H7 (cell line): ENCODE measurements around the gene RGL1. TPM values are rescaled to one million over a fixed set of nuclear protein-coding genes. Genes with fewer than 3 reads are reported as not detected.

Source experiments
- DNase-seq: peaks from one replicate; pipeline ENCODE4 v3.0.0; 2012
- H3K27me3 ChIP-seq: 2 replicates; pipeline ENCODE4 v1.6.0; 2011; ENCODE audit warnings: mild to moderate bottlenecking, low read length; ENCODE audit not compliant: control insufficient read depth, insufficient read depth
- H3K36me3 ChIP-seq: replicated peaks from 2 replicates; pipeline ENCODE4 v1.5.1; 2011; ENCODE audit warnings: low read length; ENCODE audit not compliant: control insufficient read depth, insufficient read depth
- H3K4me3 ChIP-seq: 2 replicates; pipeline ENCODE4 v1.5.1; 2011; ENCODE audit warnings: low read depth, mild to moderate bottlenecking, control low read depth, low read length, moderate library complexity; ENCODE audit not compliant: insufficient read depth
- total RNA-seq: library from RNA; depleted of rRNA; stranded (reverse); fragments of >200 nt; shearing (Covaris generic); gene quantifications from 2 replicates; pipeline ENCODE4 v1.2.3, GENCODE V29; 2014; rRNA removed

Gene RGL1
- total RNA-seq, 1 experiment from 2014 or later: 3.2 TPM

DNA sequence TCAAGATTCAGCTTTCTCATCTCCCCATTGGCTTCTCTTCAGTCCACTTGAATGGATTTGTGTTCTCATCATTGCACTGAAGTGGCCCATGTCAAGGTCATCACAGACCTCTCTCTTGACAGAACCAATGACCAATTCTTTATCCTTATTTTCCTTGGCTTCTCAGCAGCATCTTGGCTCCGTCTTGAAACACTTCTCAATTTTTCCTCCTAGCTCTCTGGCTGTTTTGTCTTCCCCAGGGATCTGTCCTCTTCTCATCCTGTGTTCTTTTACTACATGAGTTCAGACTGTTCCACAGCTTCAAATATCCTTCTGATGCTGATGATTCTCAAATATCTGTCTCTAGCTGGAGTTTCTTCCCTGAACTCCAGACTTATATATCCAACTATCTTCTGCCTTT lies 154.0 kb downstream of the RGL1 start:
- DNase-seq: no peak
- H3K4me3 ChIP-seq: no peak overlapping the region
- H3K36me3 ChIP-seq: no peaks in the 10 kb centered on the region
- no peaks in the 10 kb centered on the region for H3K27me3 ChIP-seq

DNA sequence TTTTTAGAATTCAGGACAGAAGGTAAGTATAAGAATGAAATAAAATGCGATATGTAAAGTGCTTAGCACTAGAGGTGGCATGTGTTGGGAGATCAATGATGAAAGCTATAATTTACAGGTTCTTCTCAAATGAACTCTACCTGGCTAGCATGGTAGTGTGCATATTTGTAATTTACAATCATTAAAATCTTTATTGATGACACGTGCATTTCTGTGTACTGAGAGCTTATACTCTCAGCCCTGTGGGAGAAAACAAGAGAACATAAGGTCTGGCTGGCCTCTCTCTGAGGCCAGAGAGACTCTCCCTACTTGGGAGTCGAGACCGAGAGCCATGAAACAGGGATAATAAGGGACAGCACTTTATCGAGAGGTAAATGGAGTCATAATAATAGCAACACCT lies 156.2 kb downstream of the RGL1 start:
- Histone ChIP-seq H3K4me3 (no peak overlapping the region), H3K27me3 (no peaks in the 10 kb centered on the region), H3K36me3 (no peaks in the 10 kb centered on the region)
- no peak for DNase-seq

DNA sequence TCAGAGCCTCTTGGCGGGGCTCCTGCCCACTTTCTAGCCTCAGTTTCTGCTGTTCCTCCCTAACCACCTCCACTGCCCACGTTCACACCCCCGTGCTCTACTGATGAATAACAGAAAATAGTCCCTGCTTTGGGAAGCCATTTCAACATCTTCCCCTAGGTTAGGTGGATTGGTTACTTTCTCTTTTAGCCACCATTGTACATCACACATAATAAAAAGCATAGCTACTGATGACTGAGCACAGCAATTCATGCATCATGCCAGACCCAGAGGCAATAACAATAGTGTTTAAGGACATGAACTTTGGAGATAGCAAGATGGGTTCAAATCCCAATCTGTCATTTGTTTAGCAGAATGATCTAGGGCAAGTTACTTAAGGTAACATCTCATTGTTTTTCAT lies 158.0 kb downstream of the RGL1 start:
- Histone ChIP-seq H3K4me3 (no peak overlapping the region), H3K36me3 (no peaks in the 10 kb centered on the region), H3K27me3 (no peaks in the 10 kb centered on the region; the same call in 1 of the 2 replicates)
- DNase-seq: no peak

DNA sequence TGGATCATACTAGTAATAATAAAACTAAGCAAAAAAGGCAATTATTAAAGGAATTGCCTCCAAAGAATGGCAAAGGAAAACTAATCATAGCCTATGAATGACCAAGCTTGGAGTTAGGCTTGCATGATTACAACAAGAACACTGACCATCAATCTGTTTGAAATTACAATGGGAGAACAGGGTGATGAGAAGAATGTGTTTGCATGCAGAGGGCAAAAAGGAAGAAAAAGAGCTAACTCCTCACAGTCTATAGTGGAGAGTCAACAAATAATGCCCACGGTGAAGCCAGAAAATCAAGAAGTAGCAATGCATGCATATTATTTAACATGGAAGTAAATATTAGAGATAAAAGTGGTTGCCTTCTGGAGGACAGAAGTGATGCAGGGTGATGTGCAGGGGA lies 160.8 kb downstream of the RGL1 start:
- no peaks in the 10 kb centered on the region for H3K36me3 ChIP-seq
- H3K4me3 ChIP-seq: no peak overlapping the region
- no peaks in the 10 kb centered on the region; the same call in 1 of the 2 replicates for H3K27me3 ChIP-seq
- DNase-seq: no peak

DNA sequence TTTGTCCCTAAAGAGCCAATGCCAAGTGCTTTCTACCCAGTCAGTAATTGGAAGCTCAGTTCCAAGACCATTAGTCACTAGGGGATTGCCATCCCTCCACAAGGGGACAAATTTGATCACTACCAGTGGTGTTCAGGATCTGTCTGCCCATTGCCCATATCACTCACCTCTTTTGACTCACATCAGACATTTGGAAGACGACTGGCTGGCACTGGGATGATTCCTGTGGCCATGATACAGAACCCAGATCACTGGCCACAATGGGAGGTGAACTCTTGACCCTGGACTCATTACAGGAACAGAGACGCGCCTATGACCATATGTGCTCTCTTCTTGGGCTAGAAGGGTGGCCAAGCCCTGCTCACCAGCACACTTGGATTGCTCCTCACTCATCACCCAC lies 161.6 kb downstream of the RGL1 start:
- DNase-seq: no peak
- no peaks in the 10 kb centered on the region; the same call in 1 of the 2 replicates for H3K27me3 ChIP-seq

DNA sequence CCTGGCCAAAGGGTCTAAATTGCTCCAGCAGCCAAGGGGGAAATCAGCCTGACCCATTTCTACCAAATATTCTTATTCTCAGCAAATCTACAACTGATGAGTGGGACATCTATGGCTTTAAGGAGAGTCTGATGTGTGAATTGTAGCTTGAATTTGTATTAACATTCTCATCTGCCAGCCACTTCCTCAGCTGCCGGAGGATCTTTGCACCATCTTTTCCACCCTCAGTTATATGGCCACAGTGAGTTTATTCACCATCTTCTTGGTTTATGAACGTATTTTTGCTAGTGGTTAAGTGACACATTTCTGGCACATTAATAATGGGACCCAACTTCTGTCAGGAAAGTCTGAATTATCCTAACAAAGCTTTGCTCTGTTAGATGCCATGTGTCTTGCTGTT lies 163.0 kb downstream of the RGL1 start:
- no peaks in the 10 kb centered on the region; the same call in 1 of the 2 replicates for H3K27me3 ChIP-seq
- H3K4me3 ChIP-seq: no peak overlapping the region
- no peak for DNase-seq
- no peaks in the 10 kb centered on the region for H3K36me3 ChIP-seq

More for the DNA sequence above, 161.6 kb downstream of the RGL1 start:
- Histone ChIP-seq H3K4me3 (no peak overlapping the region), H3K36me3 (no peaks in the 10 kb centered on the region)

DNA sequence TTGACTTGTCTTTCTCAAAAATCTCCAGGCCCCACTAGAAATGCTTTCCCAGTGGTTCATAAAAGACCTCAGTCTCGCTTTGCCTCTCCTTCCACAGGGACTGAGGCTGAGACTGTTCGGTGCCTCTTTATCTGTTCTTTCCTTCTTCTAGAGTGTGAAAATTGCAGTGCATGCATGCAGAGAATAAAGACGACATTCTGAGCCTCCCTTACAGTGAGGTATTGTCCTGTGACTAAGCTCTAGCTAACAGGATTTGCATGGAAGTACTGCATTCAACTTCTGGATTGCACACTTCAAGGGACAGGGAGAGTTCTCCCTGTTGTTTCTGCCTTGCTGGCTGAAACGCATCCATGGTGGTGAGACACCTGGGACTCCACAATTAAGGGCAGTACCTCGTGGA lies 163.5 kb downstream of the RGL1 start:
- Histone ChIP-seq H3K36me3 (no peaks in the 10 kb centered on the region), H3K4me3 (no peak overlapping the region), H3K27me3 (no peaks in the 10 kb centered on the region; the same call in 1 of the 2 replicates)
- no peak for DNase-seq

DNA sequence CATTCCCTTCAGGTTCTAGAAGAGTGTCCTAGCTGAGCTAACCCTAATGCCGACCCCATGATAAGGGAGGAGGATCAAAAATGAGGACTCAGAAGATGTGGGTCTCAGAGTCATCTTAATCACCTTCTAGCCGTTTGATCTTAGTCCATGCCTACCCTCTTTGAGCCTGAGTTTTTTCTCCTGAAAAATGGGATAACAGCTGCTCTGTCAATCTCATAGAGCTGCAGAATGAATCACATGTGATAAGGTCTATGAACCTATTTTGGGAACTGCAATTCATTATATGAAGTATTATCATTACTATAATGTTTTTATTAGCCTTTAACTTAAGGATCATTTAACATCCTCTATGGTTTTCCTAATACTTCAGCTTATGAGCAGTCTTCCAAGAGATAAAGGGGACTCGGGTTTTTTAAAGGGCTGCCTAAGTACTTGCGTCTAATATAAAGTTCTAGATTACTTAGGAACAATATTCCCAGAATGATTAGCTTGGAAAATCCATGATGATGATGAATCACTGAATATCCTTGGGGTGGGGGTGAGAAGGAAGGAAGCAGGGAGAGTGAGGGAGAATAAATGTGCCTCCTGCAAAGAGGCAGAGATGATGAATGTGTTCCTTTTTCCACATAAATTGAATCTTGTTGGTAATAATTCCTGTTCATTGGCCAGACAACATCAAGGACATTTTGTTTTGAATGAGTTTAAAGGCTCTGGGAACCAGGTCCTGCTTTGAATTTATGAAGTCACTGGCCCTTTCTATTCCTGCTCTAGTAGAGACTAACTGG lies 165.8 kb downstream of the RGL1 start:
- no peaks in the 10 kb centered on the region; the same call in 1 of the 2 replicates for H3K27me3 ChIP-seq
- H3K36me3 ChIP-seq: no peaks in the 10 kb centered on the region
- DNase-seq: no peak
- no peak overlapping the region for H3K4me3 ChIP-seq

DNA sequence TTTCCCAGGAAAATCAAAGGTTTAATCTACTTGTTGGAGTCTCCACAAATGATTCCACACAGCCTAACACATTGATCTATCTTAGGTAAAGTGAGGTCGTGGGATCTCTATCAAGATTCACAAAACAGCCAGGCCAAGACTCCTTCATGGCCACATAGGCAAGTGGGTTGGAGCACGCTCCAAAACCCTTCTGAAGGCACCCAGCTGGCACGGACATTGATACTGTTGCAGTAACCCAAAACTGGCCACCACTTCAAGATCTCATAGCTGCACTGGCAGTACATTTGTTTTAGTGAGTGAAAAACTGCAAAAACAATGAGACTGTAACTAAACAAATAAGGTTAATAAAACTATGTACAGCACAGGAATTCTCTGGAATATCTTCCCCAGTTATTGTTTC lies 170.7 kb downstream of the RGL1 start:
- no peak overlapping the region for H3K4me3 ChIP-seq
- H3K27me3 ChIP-seq: no peaks in the 10 kb centered on the region
- DNase-seq: no peak
- H3K36me3 ChIP-seq: no peaks in the 10 kb centered on the region

DNA sequence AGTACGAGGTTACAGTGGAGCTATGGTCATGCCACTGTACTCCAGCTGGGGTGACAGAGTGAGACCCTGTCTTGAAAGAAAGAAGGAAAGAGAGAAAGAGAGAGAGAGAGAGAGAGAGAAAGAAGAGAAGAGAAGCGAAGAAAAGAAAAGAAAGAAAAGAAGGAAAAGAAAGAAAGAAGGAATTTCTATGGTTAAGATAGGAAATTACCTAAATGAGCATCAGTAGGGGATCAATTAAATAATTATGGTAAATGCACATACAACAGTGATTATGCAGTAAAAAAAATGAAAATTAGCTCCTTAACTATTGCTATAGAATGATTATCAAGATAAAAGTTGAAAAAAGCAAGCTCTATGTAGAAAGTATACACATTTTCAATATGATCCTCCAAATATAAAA lies 172.8 kb downstream of the RGL1 start:
- no peak for DNase-seq
- no peaks in the 10 kb centered on the region for H3K36me3 ChIP-seq
- H3K27me3 ChIP-seq: no peaks in the 10 kb centered on the region
- no peak overlapping the region for H3K4me3 ChIP-seq

Other genes with a start within 250 kb of the RGL1 start
- gene NCF2, start 214.7 kb upstream of the RGL1 start, total RNA-seq: 0.14 TPM in 1 of 2 replicates, not detected in the other
- 104 and 133 TPM in 2 replicates for gene ARPC5, start 169.3 kb upstream of the RGL1 start, total RNA-seq
- gene APOBEC4, start 151.8 kb upstream of the RGL1 start, total RNA-seq: not detected in 2 replicates
- gene COLGALT2, start 232.6 kb downstream of the RGL1 start, total RNA-seq: 0.37 and 0.76 TPM in 2 replicates
- gene TSEN15, start 246.6 kb downstream of the RGL1 start, total RNA-seq: 36.0 and 38.5 TPM in 2 replicates